Measurements from ENCODE around the gene TRAM2.

DNA sequence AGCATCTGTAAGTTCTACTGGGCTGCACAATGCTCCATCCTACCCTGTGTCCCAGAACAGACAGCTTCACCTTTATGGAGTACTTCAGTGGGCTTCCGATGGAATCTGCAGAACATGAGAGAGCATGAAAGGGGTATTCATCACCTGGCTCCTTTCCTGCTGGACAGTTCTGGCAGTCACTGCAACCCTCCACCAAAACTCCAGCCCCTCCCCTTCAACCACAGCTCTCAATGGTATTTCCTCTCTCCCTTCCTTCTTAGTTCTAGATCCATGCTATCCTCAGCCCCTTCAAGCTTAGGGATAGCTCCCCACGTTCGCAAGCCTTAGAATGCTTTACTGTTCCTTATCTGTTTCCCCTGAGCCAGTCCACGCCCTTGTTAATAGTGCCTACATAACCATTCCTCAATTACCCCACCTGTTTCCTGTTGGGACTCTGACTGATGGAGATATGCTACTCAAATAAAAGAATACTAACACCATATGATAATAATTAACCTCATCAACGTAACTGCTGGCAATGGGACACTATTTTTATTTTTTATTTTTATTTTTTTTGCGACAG is 26.8 kb downstream of the TRAM2 start:
- TF ChIP-seq, protein P1, sequence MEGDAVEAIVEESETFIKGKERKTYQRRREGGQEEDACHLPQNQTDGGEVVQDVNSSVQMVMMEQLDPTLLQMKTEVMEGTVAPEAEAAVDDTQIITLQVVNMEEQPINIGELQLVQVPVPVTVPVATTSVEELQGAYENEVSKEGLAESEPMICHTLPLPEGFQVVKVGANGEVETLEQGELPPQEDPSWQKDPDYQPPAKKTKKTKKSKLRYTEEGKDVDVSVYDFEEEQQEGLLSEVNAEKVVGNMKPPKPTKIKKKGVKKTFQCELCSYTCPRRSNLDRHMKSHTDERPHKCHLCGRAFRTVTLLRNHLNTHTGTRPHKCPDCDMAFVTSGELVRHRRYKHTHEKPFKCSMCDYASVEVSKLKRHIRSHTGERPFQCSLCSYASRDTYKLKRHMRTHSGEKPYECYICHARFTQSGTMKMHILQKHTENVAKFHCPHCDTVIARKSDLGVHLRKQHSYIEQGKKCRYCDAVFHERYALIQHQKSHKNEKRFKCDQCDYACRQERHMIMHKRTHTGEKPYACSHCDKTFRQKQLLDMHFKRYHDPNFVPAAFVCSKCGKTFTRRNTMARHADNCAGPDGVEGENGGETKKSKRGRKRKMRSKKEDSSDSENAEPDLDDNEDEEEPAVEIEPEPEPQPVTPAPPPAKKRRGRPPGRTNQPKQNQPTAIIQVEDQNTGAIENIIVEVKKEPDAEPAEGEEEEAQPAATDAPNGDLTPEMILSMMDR (IDR thresholded peaks at IDR 0.05; ENCODE audit: low read length), result no peak
- TF ChIP-seq EZH2 (IDR thresholded peaks at IDR 0.05; ENCODE audit: borderline replicate concordance, low read length), result no peak

All from OCI-LY1 (cell line).